NB4 (cell line): Measurements from ENCODE around the gene EDC3.

Source experiments
- DNase-seq: peaks from one replicate; pipeline ENCODE4 v3.0.0; 2010; ENCODE audit warnings: low read depth
- H3K4me3 ChIP-seq: one replicate; pipeline ENCODE4 v1.5.1; 2011; ENCODE audit warnings: mild to moderate bottlenecking, low read depth, low read length, moderate library complexity
- CTCF ChIP-seq: IDR thresholded peaks from one replicate; pipeline ENCODE4 v1.5.1; 2012; ENCODE audit warnings: low read depth, low read length
- MAX ChIP-seq: IDR thresholded peaks from 2 replicates; pipeline ENCODE4 v1.6.1; 2011; ENCODE audit warnings: low read depth, low read length
- MYC ChIP-seq: IDR thresholded peaks from 2 replicates; pipeline ENCODE4 v1.6.1; 2011; ENCODE audit warnings: low read depth, low read length
- POLR2A ChIP-seq: IDR thresholded peaks from 2 replicates; pipeline ENCODE4 v1.6.1; 2011; ENCODE audit warnings: mild to moderate bottlenecking; ENCODE audit not compliant: insufficient read length; ENCODE audit errors: extremely low read depth

Gene EDC3

DNA sequence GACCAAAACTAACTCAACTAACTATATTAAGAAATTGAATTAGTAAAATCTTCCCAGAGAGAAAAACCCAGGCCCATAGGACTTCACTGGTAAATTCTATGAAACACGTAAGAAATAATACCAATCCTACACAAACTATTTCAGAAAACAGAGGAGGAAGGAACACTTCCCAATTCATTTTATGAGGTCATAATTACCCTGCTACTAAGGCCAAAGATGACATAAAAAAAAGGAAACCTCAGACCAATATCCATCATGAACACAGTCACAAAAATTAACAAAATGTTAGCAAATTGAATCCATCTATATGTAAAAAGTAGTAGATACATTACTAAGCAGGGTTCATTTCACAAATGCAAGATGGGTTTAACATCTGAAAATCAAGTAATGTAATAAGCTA lies 3.5 kb downstream of the EDC3 start:
- TF ChIP-seq MYC = no peak
- no peak for TF ChIP-seq CTCF
- no peak for TF ChIP-seq MAX
- no peak for TF ChIP-seq POLR2A
- no peak overlapping the region for H3K4me3 ChIP-seq
- no peak for DNase-seq

DNA sequence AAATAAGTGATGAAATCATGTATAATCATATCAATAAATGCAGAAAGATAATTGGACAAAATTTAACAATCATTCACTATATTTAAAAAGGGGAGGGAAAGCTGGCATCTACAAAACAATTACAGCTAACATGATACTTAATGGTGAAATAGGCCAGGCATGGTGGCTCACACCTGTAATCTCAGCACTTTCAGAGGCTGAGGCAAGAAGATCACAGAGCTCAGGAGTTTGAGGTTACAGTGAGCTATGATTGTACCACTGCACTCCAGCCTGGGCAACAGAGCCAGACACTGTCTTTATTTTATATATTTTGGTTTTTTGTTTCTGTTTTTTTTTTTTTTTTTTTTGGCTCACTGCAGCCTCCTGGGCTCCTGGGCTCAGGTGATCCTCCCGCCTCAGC lies 12.1 kb downstream of the EDC3 start:
- TF ChIP-seq MYC (no peak), CTCF (no peak), POLR2A (no peak), MAX (no peak)
- DNase-seq = no peak
- no peak overlapping the region for H3K4me3 ChIP-seq

GRCh38 chr15:74682954-74683353 lies 12.9 kb downstream of the EDC3 start:
- no peak for TF ChIP-seq POLR2A
- no peak for TF ChIP-seq CTCF
- no peak for TF ChIP-seq MYC
- no peak for TF ChIP-seq MAX
- no peak overlapping the region for H3K4me3 ChIP-seq
- DNase-seq = no peak

- H3K4me3 ChIP-seq = no peak overlapping the region
- TF ChIP-seq POLR2A (no peak), MYC (no peak), CTCF (no peak), MAX (no peak)
- DNase-seq = no peak
Observed at GRCh38 chr15:74680456-74680855, 15.4 kb downstream of the EDC3 start.

GRCh38 chr15:74676801-74677200 lies 19.0 kb downstream of the EDC3 start:
- no peak overlapping the region for H3K4me3 ChIP-seq
- no peak for DNase-seq
- no peak for TF ChIP-seq MYC
- no peak for TF ChIP-seq CTCF
- TF ChIP-seq MAX = no peak
- TF ChIP-seq POLR2A = no peak

DNA sequence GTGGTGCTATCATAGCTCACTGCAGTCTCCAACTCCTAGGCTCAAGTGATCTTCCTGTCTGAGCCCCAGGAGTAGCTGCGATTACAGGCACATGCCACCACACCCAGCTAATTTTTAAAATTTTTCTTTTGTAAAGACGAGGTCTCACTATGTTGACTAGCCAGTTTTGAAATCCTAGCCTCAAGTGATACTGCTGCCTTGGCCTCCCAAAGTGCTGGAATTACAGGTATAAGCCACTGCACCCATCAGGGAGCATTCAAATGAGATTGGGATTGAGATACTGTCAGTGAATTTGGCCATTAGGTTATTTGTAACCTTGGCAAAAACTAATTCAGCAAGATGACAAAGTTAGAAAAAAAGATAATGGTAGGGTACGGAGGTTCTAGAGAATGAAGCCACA lies 21.7 kb downstream of the EDC3 start:
- H3K4me3 ChIP-seq = no peak overlapping the region
- TF ChIP-seq MAX (no peak), CTCF (no peak), MYC (no peak), POLR2A (no peak)
- DNase-seq = no peak
